ENCODE data around the gene NLK.

GRCh38 chr17:28119046-28119445, 76.6 kb downstream of the NLK start:
- TF ChIP-seq CTCF (IDR thresholded peaks at IDR 0.05), result no peak
- TF ChIP-seq POLR2A (IDR thresholded peaks at IDR 0.05), result no peak
